Lower leg skin (tissue), 3 donors: ENCODE measurements around the gene IFT22.
"Not testable (repeated sequence)": the region's sequence is repeated elsewhere in the genome, so short reads cannot be mapped to it uniquely, and the experiment has no call there.

Experiments
- POLR2A ChIP-seq, 2 donors: fragments of 450-650 bp; IDR thresholded peaks; one replicate each; pipeline ENCODE4 v1.6.1; 2016 to 2017; ENCODE audit warnings: antibody characterized with exemption in 2 of 2, mild to moderate bottlenecking in 1 of 2, moderate library complexity in 1 of 2
- TF ChIP-seq, protein P1 (sequence below), 3 donors: fragments of 450-650 bp; IDR thresholded peaks; one replicate each; pipeline ENCODE4 v1.5.1; 2016; ENCODE audit warnings: antibody characterized with exemption in 3 of 3, mild to moderate bottlenecking in 3 of 3, moderate library complexity in 2 of 3

DNA sequence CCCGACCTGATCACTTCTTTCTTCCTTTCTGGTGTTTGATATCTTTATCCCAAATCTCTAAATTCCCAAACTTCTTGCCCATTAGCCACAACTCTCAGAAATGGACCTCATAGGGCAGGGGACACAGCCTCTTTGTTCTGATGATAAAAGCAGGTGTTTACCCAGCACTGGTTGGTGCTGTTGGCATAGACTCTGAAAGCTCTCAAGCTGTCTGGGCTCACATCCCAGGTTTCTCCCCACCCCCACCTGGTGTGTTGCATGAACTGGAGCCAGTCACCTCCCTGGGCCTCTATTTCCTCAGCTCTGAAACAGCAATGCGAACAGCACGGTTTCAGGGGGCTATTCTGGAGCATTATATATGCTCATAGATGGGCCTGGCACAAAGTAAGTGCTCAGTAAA lies 35.7 kb downstream of the IFT22 start:
- not testable (repeated sequence) for TF ChIP-seq POLR2A (IDR thresholded peaks at IDR 0.05)
- TF ChIP-seq, protein P1, sequence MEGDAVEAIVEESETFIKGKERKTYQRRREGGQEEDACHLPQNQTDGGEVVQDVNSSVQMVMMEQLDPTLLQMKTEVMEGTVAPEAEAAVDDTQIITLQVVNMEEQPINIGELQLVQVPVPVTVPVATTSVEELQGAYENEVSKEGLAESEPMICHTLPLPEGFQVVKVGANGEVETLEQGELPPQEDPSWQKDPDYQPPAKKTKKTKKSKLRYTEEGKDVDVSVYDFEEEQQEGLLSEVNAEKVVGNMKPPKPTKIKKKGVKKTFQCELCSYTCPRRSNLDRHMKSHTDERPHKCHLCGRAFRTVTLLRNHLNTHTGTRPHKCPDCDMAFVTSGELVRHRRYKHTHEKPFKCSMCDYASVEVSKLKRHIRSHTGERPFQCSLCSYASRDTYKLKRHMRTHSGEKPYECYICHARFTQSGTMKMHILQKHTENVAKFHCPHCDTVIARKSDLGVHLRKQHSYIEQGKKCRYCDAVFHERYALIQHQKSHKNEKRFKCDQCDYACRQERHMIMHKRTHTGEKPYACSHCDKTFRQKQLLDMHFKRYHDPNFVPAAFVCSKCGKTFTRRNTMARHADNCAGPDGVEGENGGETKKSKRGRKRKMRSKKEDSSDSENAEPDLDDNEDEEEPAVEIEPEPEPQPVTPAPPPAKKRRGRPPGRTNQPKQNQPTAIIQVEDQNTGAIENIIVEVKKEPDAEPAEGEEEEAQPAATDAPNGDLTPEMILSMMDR (IDR thresholded peaks at IDR 0.05), result not testable (repeated sequence)
